B cell (primary cell): ENCODE results near the gene CASTOR2. TPM values are rescaled to one million over a fixed set of nuclear protein-coding genes. Genes with fewer than 3 reads are reported as not detected.

Experiments
- ATAC-seq: fragments of 200-7000 bp; cut with Tn5 transposase; one replicate; pipeline ENCODE4 v1.10.0; 2021; ENCODE audit warnings: low read depth, mild to moderate bottlenecking, moderate number of reproducible peaks, moderate library complexity
- CTCF ChIA-PET: fragments of 350-600 bp; sonication (Branson Sonifier 250); formaldehyde crosslinking; loops from one replicate; lab custom pipeline; 2021; ENCODE audit warnings: antibody characterized with exemption, inconsistent platforms; lab: Charles Lee
- POLR2A ChIA-PET: fragments of 350-600 bp; sonication (Branson Sonifier 250); formaldehyde crosslinking; loops from one replicate; lab custom pipeline; 2021; ENCODE audit warnings: antibody characterized with exemption; lab: Charles Lee
- DNase-seq: peaks from one replicate; pipeline ENCODE4 v3.0.0; 2013
- H2AFZ ChIP-seq: 2 replicates; pipeline ENCODE4 v1.6.1; 2012; ENCODE audit warnings: mild to moderate bottlenecking, low read depth, low read length; ENCODE audit not compliant: insufficient read depth, poor library complexity, severe bottlenecking
- H3K27ac ChIP-seq, 2 donors: 1 replicate in 1 of 2; 2 replicates in 1 of 2; pipeline ENCODE4 v1.5.1; 2012 to 2013; ENCODE audit warnings: low read length in 2 of 2, mild to moderate bottlenecking in 2 of 2, moderate library complexity in 1 of 2
- H3K27me3 ChIP-seq, 4 experiments: fragments of 200-600 bp in 1 of 4; sonication (generic) in 1 of 4; replicated peaks in 1 of 4; 1 replicate in 2 of 4; 2 replicates in 2 of 4; pipeline versions ENCODE4 v1.6.1 to v1.7.0; 2013 to 2016; ENCODE audit warnings: low read length in 3 of 4, mild to moderate bottlenecking in 2 of 4, mixed read lengths in 1 of 4, moderate library complexity in 1 of 4; ENCODE audit not compliant: insufficient read depth in 4 of 4, control insufficient read depth in 3 of 4; ENCODE audit errors: control extremely low read depth in 1 of 4
- H3K36me3 ChIP-seq, 2 experiments: replicated peaks in 1 of 2; 1 replicate in 1 of 2; 2 replicates in 1 of 2; pipeline versions ENCODE4 v1.6.1 to v1.7.1; 2013; ENCODE audit warnings: low read length in 1 of 2; ENCODE audit not compliant: insufficient read depth in 2 of 2, control insufficient read depth in 1 of 2; ENCODE audit errors: control extremely low read depth in 1 of 2, extremely low read depth in 1 of 2
- H3K4me1 ChIP-seq, 2 donors: fragments of 200-600 bp in 1 of 2; sonication (generic) in 1 of 2; 1 replicate in 1 of 2; 2 replicates in 1 of 2; pipeline versions ENCODE4 v1.5.1 to v1.6.1; 2013 to 2017; ENCODE audit warnings: low read length in 2 of 2; ENCODE audit not compliant: control insufficient read depth in 2 of 2, insufficient read depth in 2 of 2
- H3K4me2 ChIP-seq: replicated peaks from 2 replicates; pipeline ENCODE3; 2012; ENCODE audit warnings: mild to moderate bottlenecking, low read depth, low read length; ENCODE audit not compliant: poor library complexity, severe bottlenecking
- H3K4me3 ChIP-seq, 5 experiments: fragments of 200-600 bp in 1 of 5; sonication (generic) in 1 of 5; 1 replicate in 3 of 5; 2 replicates in 2 of 5; pipeline versions ENCODE4 v1.5.1 to v1.7.0; 2011 to 2016; ENCODE audit warnings: low read length in 4 of 5, mild to moderate bottlenecking in 4 of 5, low read depth in 2 of 5, control low read depth in 1 of 5, moderate library complexity in 1 of 5; ENCODE audit not compliant: insufficient read depth in 1 of 5; ENCODE audit errors: control extremely low read depth in 1 of 5, extremely low read depth in 1 of 5
- H3K79me2 ChIP-seq: fragments of 200-600 bp; sonication (generic); one replicate; pipeline ENCODE4 v1.6.0; 2016; ENCODE audit warnings: low read length; ENCODE audit not compliant: control insufficient read depth, insufficient read depth
- H3K9ac ChIP-seq: fragments of 200-600 bp; sonication (generic); 2 replicates; pipeline ENCODE4 v1.6.1; 2017; ENCODE audit warnings: mild to moderate bottlenecking, low read length, moderate library complexity
- H3K9me3 ChIP-seq, 3 donors: one replicate each; pipeline versions ENCODE4 v1.6.1 to v1.7.1; 2013; ENCODE audit warnings: low read length in 2 of 3; ENCODE audit not compliant: control insufficient read depth in 2 of 3, insufficient read depth in 1 of 3; ENCODE audit errors: control extremely low read depth in 1 of 3
- H4K20me1 ChIP-seq: 2 replicates; pipeline ENCODE4 v1.6.0; 2012; ENCODE audit warnings: mild to moderate bottlenecking, low read length; ENCODE audit not compliant: insufficient read depth, control insufficient read depth, poor library complexity, severe bottlenecking
- H3K27ac Mint-ChIP-seq: one replicate; pipeline ENCODE4 v1.8.0; 2021; ENCODE audit warnings: mixed read lengths
- H3K27me3 Mint-ChIP-seq: one replicate; pipeline ENCODE4 v1.8.0; 2021; ENCODE audit warnings: mixed read lengths
- H3K4me1 Mint-ChIP-seq: one replicate; pipeline ENCODE4 v1.8.0; 2021; ENCODE audit warnings: mixed read lengths
- H3K4me3 Mint-ChIP-seq: one replicate; pipeline ENCODE4 v1.8.0; 2021; ENCODE audit warnings: mixed read lengths
- H3K9me3 Mint-ChIP-seq: one replicate; pipeline ENCODE4 v1.8.0; 2022; ENCODE audit warnings: mixed read lengths; ENCODE audit not compliant: insufficient read depth
- EZH2 ChIP-seq: IDR thresholded peaks from 2 replicates; pipeline ENCODE4 v1.6.1; 2012; ENCODE audit warnings: borderline replicate concordance, low read depth, mild to moderate bottlenecking, moderate library complexity, low read length; ENCODE audit not compliant: insufficient read depth, poor library complexity, severe bottlenecking
- WGBS: methylation state at CpG from one replicate; pipeline ENCODE4 v1.1.5; 2013; ENCODE audit warnings: missing lambda C conversion rate; ENCODE audit not compliant: insufficient coverage; 5-methylcytosine and 5-hydroxymethylcytosine counted together
- intact Hi-C: fragments of 100-400 bp; cut with micrococcal nuclease; formaldehyde crosslinking; loops from one replicate; pipeline ENCODE4 v1.10.0; 2022
- polyA plus RNA-seq: library from polyadenylated mRNA; depleted of rRNA; stranded (reverse); fragments of >200 nt; gene quantifications from 2 replicates; pipeline ENCODE4 v1.2.3, GENCODE V29; 2012
- total RNA-seq, 2 donors: library from RNA; stranded (reverse); fragments of 120-200 nt in 1 of 2; gene quantifications; 1 replicate in 1 of 2; 2 replicates in 1 of 2; pipeline versions ENCODE4 v1.2.3 to v1.2.4, GENCODE V29; 2013 to 2022
- TF ChIP-seq, protein P1 (sequence below): fragments of 200-600 bp; IDR thresholded peaks from one replicate; pipeline ENCODE4 v1.8.0; 2022; ENCODE audit warnings: antibody characterized with exemption, mild to moderate bottlenecking

CASTOR2 gene
- total and polyA plus RNA-seq, 2 donors (not counting 1 experiment from before 2014, with no cell fraction given), result 1.8 to 5.1 TPM

- ChIA-PET CTCF (interaction anchor here (0.6 kb wide), 2 partner anchors 633 to 1249 kb away, joined by 3 to 4 read pairs; no protein-coding TSS in a partner anchor), POLR2A (no interaction called here)
- Mint-ChIP-seq H3K27ac (no peak overlapping the region), H3K4me1 (no peaks in the 10 kb centered on the region), H3K9me3 (no peaks in the 10 kb centered on the region), H3K27me3 (no peaks in the 10 kb centered on the region), H3K4me3 (no peak overlapping the region)
- no peak for ATAC-seq
- no peak for DNase-seq
- TF ChIP-seq EZH2, result no peak
- TF ChIP-seq, protein P1, sequence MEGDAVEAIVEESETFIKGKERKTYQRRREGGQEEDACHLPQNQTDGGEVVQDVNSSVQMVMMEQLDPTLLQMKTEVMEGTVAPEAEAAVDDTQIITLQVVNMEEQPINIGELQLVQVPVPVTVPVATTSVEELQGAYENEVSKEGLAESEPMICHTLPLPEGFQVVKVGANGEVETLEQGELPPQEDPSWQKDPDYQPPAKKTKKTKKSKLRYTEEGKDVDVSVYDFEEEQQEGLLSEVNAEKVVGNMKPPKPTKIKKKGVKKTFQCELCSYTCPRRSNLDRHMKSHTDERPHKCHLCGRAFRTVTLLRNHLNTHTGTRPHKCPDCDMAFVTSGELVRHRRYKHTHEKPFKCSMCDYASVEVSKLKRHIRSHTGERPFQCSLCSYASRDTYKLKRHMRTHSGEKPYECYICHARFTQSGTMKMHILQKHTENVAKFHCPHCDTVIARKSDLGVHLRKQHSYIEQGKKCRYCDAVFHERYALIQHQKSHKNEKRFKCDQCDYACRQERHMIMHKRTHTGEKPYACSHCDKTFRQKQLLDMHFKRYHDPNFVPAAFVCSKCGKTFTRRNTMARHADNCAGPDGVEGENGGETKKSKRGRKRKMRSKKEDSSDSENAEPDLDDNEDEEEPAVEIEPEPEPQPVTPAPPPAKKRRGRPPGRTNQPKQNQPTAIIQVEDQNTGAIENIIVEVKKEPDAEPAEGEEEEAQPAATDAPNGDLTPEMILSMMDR, result no peak
- H3K4me2 ChIP-seq, result no peak overlapping the region
- intact Hi-C loops, result no loop called here
- H3K27ac ChIP-seq, result no peak overlapping the region
- peaks cover 4% of the 10 kb centered on the region for H4K20me1 ChIP-seq
- H3K9ac ChIP-seq, result no peak overlapping the region
- WGBS, result 98% methylated on average over 12 of the region's 17 CpGs
- no peaks in the 10 kb centered on the region for H3K4me1 ChIP-seq
- no peak overlapping the region for H2AFZ ChIP-seq
- H3K79me2 ChIP-seq, result peaks cover 5% of the 10 kb centered on the region
- H3K27me3 ChIP-seq, result no peaks in the 10 kb centered on the region
- H3K36me3 ChIP-seq, result peaks cover 0 to 38% of the 10 kb centered on the region in 2 experiments
- H3K4me3 ChIP-seq, result no peak overlapping the region
- no peaks in the 10 kb centered on the region for H3K9me3 ChIP-seq
Measured at GRCh38 chr7:75048435-75049379, 84.2 kb downstream of the CASTOR2 start.

DNA sequence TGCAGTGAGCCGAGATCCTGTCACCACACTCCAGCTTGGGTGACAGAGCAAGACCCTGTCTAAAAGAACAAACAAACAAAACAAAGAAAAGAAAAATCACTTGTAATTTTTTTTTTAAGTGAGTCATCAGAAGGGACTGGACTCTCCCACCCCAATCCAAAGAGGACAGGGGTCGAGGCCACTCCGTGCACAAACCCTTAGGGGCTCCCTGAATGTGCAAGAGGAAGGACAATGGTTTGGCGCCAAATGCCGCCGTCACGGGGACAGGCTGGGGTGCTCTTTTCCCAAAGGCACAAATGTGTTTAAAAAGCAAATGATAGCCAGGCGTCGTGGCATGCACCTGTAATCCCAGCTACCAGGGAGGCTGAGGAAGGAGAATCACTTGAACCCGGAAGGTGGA, 85.3 kb downstream of the CASTOR2 start:
- no peaks in the 10 kb centered on the region for H3K9me3 ChIP-seq
- ChIA-PET CTCF (interaction anchor here (0.6 kb wide), 1 partner anchor 1248 kb away, joined by 4 read pairs; no protein-coding TSS in a partner anchor), POLR2A (no interaction called here)
- H3K4me2 ChIP-seq, result no peak overlapping the region
- peaks cover 0 to 46% of the 10 kb centered on the region in 2 experiments for H3K36me3 ChIP-seq
- H3K4me1 ChIP-seq, result no peaks in the 10 kb centered on the region
- H3K9me3 Mint-ChIP-seq, result no peaks in the 10 kb centered on the region
- H3K27ac ChIP-seq, result no peak overlapping the region
- no peak overlapping the region for H3K27ac Mint-ChIP-seq
- no peak for TF ChIP-seq EZH2
- TF ChIP-seq, protein P1, result no peak
- ATAC-seq (no peak), DNase-seq (no peak)
- no peak overlapping the region for H3K4me3 Mint-ChIP-seq
- no peaks in the 10 kb centered on the region for H3K27me3 Mint-ChIP-seq
- intact Hi-C loops, result no loop called here
- H3K4me1 Mint-ChIP-seq, result no peaks in the 10 kb centered on the region
- no peak overlapping the region for H3K4me3 ChIP-seq
- WGBS, result 89% methylated on average over 7 of the region's 10 CpGs
- peaks cover 5% of the 10 kb centered on the region for H3K79me2 ChIP-seq
- no peaks in the 10 kb centered on the region for H3K27me3 ChIP-seq
- no peak overlapping the region for H3K9ac ChIP-seq
- no peak overlapping the region for H2AFZ ChIP-seq
- peaks cover 4% of the 10 kb centered on the region for H4K20me1 ChIP-seq
